ENCODE data around the gene KRT28. TPM values are rescaled to one million over a fixed set of nuclear protein-coding genes. Genes with fewer than 3 reads are reported as not detected.

The KRT28 gene
- total RNA-seq, 3 donors from 2014 or later, result not detected

- DNase-seq, result no peak
- no peak for TF ChIP-seq CTCF (IDR thresholded peaks at IDR 0.05)
- no peaks in the 10 kb centered on the region for H3K36me3 ChIP-seq (ENCODE audit: low read depth)
- ATAC-seq, result no peak
- no peaks in the 10 kb centered on the region for H3K4me1 ChIP-seq (ENCODE audit: low read depth)
- intact Hi-C loops (cut with DNase I, micrococcal nuclease), result no loop called here
- no peak overlapping the region for H3K4me3 ChIP-seq
- H3K9me3 ChIP-seq, result no peaks in the 10 kb centered on the region
Measured at GRCh38 chr17:40821536-40821935, 21.8 kb upstream of the KRT28 start.

DNA sequence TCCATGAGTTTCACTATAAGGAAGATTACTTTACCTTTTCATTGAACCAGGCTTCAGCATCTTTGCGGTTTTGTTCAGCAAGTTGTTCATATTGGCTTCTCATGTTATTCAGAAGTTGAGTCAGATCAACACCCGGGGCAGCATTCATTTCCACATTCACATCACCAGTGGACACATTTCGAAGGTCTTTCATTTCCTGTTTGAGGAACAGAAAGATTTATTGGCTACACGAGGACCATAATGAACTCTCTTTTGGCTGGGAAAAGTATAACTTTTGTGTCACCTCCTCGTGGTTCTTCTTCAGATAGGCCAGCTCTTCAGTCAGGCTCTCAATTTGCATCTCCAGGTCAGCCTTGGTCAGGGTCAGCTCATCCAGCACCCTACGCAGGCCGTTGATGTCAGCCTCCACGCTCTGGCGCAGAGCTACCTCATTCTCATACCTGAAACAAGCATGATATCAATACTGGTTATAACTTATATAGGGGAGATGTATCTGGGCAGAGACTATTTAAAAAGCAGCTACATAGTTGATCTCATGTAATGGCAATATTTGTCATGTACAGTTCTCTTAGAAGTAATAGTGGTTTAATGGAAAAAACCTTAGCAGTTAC is 20.6 kb upstream of the KRT28 start:
- H3K9me3 ChIP-seq, result no peaks in the 10 kb centered on the region
- TF ChIP-seq CTCF (IDR thresholded peaks at IDR 0.05), result no peak
- intact Hi-C loops (cut with DNase I, micrococcal nuclease), result no loop called here
- DNase-seq (no peak), ATAC-seq (no peak)
- no peak overlapping the region for H3K4me3 ChIP-seq
- H3K4me1 ChIP-seq (ENCODE audit: low read depth), result no peaks in the 10 kb centered on the region
- H3K36me3 ChIP-seq (ENCODE audit: low read depth), result no peaks in the 10 kb centered on the region

GRCh38 chr17:40819528-40820125 is 19.9 kb upstream of the KRT28 start:
- H3K4me1 ChIP-seq (ENCODE audit: low read depth), result no peaks in the 10 kb centered on the region
- intact Hi-C loops (cut with DNase I, micrococcal nuclease), result no loop called here
- TF ChIP-seq CTCF (IDR thresholded peaks at IDR 0.05), result no peak
- H3K9me3 ChIP-seq, result no peaks in the 10 kb centered on the region
- no peak for DNase-seq
- ATAC-seq, result no peak
- no peak overlapping the region for H3K4me3 ChIP-seq
- H3K36me3 ChIP-seq (ENCODE audit: low read depth), result no peaks in the 10 kb centered on the region

- ATAC-seq, result peak; percentile 99
- Histone ChIP-seq H3K4me3 (peak overlapping the region; percentile 46), H3K4me1 (ENCODE audit: low read depth) (no peaks in the 10 kb centered on the region), H3K9me3 (no peaks in the 10 kb centered on the region), H3K36me3 (ENCODE audit: low read depth) (no peaks in the 10 kb centered on the region)
- peak; percentile 80 to 90 (median 90) for DNase-seq
- TF ChIP-seq CTCF (IDR thresholded peaks at IDR 0.05), result no peak
- intact Hi-C loops (cut with DNase I, micrococcal nuclease), result no loop called here
Measured at GRCh38 chr17:40818733-40819527, 19.2 kb upstream of the KRT28 start.

GRCh38 chr17:40818343-40818732 is 18.6 kb upstream of the KRT28 start:
- H3K4me1 ChIP-seq (ENCODE audit: low read depth), result no peaks in the 10 kb centered on the region
- H3K9me3 ChIP-seq, result no peaks in the 10 kb centered on the region
- DNase-seq (no peak), ATAC-seq (no peak)
- H3K36me3 ChIP-seq (ENCODE audit: low read depth), result no peaks in the 10 kb centered on the region
- no peak for TF ChIP-seq CTCF (IDR thresholded peaks at IDR 0.05)
- intact Hi-C loops (cut with DNase I, micrococcal nuclease), result no loop called here
- peak overlapping the region; percentile 46 for H3K4me3 ChIP-seq

Data from mucosa of descending colon (tissue), 3 donors.